Measurements from ENCODE around the gene SEC16A.

The SEC16A gene

GRCh38 chr9:136394312-136395019, 88.4 kb downstream of the SEC16A start:
- no peak for DNase-seq

GRCh38 chr9:136393531-136393930, 89.3 kb downstream of the SEC16A start:
- DNase-seq, result no peak

- DNase-seq, result no peak
Observed at GRCh38 chr9:136392538-136393449, 90.0 kb downstream of the SEC16A start.

GRCh38 chr9:136391737-136392537, 90.9 kb downstream of the SEC16A start:
- no peak for DNase-seq
